H7 (cell line): ENCODE data around the gene SURF1. TPM values are rescaled to one million over a fixed set of nuclear protein-coding genes. Genes with fewer than 3 reads are reported as not detected.
"Not testable (repeated sequence)": the region's sequence is repeated elsewhere in the genome, so short reads cannot be mapped to it uniquely, and the experiment has no call there.

Experiments
- DNase-seq: peaks from one replicate; pipeline ENCODE4 v3.0.0; 2012
- H3K27me3 ChIP-seq: 2 replicates; pipeline ENCODE4 v1.6.0; 2011; ENCODE audit warnings: mild to moderate bottlenecking, low read length; ENCODE audit not compliant: control insufficient read depth, insufficient read depth
- H3K36me3 ChIP-seq: replicated peaks from 2 replicates; pipeline ENCODE4 v1.5.1; 2011; ENCODE audit warnings: low read length; ENCODE audit not compliant: control insufficient read depth, insufficient read depth
- H3K4me3 ChIP-seq: 2 replicates; pipeline ENCODE4 v1.5.1; 2011; ENCODE audit warnings: low read depth, mild to moderate bottlenecking, control low read depth, low read length, moderate library complexity; ENCODE audit not compliant: insufficient read depth
- total RNA-seq: library from RNA; depleted of rRNA; stranded (reverse); fragments of >200 nt; shearing (Covaris generic); gene quantifications from 2 replicates; pipeline ENCODE4 v1.2.3, GENCODE V29; 2014

SURF1 gene
- total RNA-seq, 1 experiment from 2014 or later: 31.8 TPM

GRCh38 chr9:133390713-133391112, 34.4 kb upstream of the SURF1 start:
- Histone ChIP-seq H3K27me3 (no peaks in the 10 kb centered on the region), H3K36me3 (no peaks in the 10 kb centered on the region)
- DNase-seq: peak; percentile 41

DNA sequence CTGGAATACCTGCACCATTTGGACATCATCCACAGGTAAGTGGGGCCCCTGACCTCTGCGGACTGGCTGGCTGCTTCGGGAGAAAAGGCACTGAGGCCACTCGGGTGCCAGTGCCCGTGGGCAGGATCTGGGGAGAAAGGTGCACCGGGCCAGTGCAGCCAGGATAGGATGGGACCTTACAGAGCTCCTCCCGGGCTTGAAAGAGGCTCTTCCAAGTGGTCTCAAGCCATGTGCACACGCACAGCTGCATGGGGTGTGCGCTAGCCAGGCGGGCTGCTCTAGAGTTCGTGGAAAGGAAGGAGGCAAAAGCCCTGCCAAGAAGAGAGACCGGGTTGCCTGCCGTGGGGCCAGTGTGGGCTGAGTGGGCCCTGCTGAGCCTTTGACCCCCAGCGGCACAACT, 33.3 kb upstream of the SURF1 start:
- Histone ChIP-seq H3K4me3 (no peak overlapping the region), H3K27me3 (no peaks in the 10 kb centered on the region), H3K36me3 (no peaks in the 10 kb centered on the region)
- DNase-seq: peak; percentile 42

More at GRCh38 chr9:133390713-133391112, 34.4 kb upstream of the SURF1 start:
- H3K4me3 ChIP-seq: no peak overlapping the region

- Histone ChIP-seq H3K36me3 (no peaks in the 10 kb centered on the region), H3K4me3 (no peak overlapping the region), H3K27me3 (no peaks in the 10 kb centered on the region)
- peak; percentile 40 for DNase-seq
Measured at GRCh38 chr9:133389025-133389557, 32.8 kb upstream of the SURF1 start.

- Histone ChIP-seq H3K27me3 (no peaks in the 10 kb centered on the region), H3K4me3 (no peak overlapping the region), H3K36me3 (no peaks in the 10 kb centered on the region)
- DNase-seq: no peak
Measured at GRCh38 chr9:133387680-133388079, 31.4 kb upstream of the SURF1 start.

- Histone ChIP-seq H3K27me3 (no peaks in the 10 kb centered on the region), H3K4me3 (no peak overlapping the region), H3K36me3 (no peaks in the 10 kb centered on the region)
- DNase-seq: peak; percentile 44
Measured at GRCh38 chr9:133386338-133386737, 30.1 kb upstream of the SURF1 start.

- H3K27me3 ChIP-seq: no peaks in the 10 kb centered on the region
- no peak overlapping the region for H3K4me3 ChIP-seq
- no peak for DNase-seq
- no peaks in the 10 kb centered on the region for H3K36me3 ChIP-seq
Measured at GRCh38 chr9:133385452-133385851, 29.2 kb upstream of the SURF1 start.

- H3K4me3 ChIP-seq: no peak overlapping the region
- no peak for DNase-seq
- no peaks in the 10 kb centered on the region for H3K27me3 ChIP-seq
- H3K36me3 ChIP-seq: no peaks in the 10 kb centered on the region
Measured at GRCh38 chr9:133384736-133385321, 28.5 kb upstream of the SURF1 start.

- H3K4me3 ChIP-seq: no peak overlapping the region
- DNase-seq: no peak
- no peaks in the 10 kb centered on the region for H3K36me3 ChIP-seq
- H3K27me3 ChIP-seq: no peaks in the 10 kb centered on the region
Measured at GRCh38 chr9:133383438-133383837, 27.2 kb upstream of the SURF1 start.

GRCh38 chr9:133382507-133383141, 26.3 kb upstream of the SURF1 start:
- H3K36me3 ChIP-seq: no peaks in the 10 kb centered on the region
- H3K4me3 ChIP-seq: no peak overlapping the region
- H3K27me3 ChIP-seq: peaks cover 5% of the 10 kb centered on the region
- no peak for DNase-seq

- peaks cover 11% of the 10 kb centered on the region for H3K27me3 ChIP-seq
- no peak overlapping the region for H3K4me3 ChIP-seq
- DNase-seq: no peak
Measured at GRCh38 chr9:133380734-133381133, 24.4 kb upstream of the SURF1 start.

DNA sequence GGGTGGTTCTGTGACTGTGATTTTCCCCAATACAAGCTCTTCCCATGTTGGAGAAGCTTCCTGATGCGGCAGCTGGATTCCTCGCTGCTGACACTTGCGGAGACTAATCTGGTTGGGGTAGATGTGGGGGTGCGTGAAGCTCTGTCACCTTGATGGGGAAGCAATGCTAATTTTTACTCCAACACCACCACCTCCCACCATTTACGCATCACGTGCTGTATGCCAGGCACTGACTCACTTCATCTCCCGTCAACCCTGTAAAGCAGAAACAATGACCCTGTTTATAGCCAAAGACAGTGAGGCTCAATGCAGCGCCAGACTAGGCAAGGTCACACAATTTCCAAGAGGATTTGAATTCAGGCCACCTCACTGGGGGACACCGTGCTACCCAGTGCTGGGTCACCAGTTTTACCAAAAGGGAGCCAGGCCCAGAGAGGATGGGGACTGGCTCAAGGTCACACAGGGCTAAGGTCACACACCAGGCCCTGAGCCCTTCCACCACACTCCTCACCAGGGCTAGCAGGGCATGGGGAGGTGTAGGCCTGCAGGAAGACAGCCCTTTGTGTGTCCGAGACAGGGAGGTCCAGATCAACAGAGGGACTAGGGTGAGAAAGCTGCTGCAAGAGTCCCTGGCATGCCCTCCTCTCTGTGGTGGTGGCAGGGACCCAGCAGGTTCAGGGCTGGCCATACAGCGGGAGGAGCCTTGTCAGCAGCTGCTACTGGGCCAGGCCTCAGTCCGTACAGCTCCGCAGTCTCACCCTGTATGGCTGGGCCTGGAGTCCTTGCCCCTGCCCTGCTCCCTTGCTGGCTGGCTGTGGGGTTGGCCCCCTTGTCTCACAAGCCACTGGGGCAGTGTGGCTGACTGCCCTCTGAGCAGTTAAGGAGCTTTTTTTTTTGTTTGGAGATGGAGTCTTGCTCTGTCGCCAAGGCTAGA, 23.1 kb upstream of the SURF1 start:
- Histone ChIP-seq H3K27me3 (peaks cover 11% of the 10 kb centered on the region), H3K4me3 (no peak overlapping the region), H3K36me3 (no peaks in the 10 kb centered on the region)
- no peak for DNase-seq

More at GRCh38 chr9:133380734-133381133, 24.4 kb upstream of the SURF1 start:
- no peaks in the 10 kb centered on the region for H3K36me3 ChIP-seq

DNA sequence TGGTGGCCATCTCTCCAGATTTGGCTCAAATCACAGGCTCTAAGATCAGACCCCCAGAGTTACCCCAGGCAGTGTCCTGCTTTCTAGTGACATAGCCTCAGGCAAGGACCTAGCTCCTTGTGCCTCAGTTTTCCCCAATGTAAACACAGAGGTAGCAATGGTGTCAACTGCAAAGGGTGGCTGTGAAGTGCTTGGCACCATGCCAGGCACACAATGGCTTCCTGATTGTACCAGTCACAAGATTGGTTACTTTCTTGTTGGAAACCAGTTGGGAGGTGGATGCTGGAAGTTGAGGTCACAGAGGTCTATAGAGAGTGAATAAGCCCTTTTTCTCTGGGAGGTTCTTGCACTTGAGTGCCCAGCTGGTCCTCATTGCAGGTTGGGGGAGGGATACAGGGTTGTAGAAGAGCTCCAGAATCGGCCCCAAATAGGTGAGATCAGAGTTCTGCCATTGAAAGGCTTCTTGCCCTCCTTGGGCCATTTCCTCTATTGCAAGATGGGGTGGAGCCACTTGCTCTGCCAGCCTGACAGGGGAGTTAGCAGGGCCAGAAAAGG, 22.2 kb upstream of the SURF1 start:
- peaks cover 11% of the 10 kb centered on the region for H3K27me3 ChIP-seq
- no peak overlapping the region for H3K4me3 ChIP-seq
- DNase-seq: no peak
- peaks cover 1% of the 10 kb centered on the region; the same call in 1 of the 2 replicates for H3K36me3 ChIP-seq

- no peak overlapping the region for H3K4me3 ChIP-seq
- peaks cover 11% of the 10 kb centered on the region for H3K27me3 ChIP-seq
- DNase-seq: no peak
- H3K36me3 ChIP-seq: peaks cover 1% of the 10 kb centered on the region; the same call in 1 of the 2 replicates
Measured at GRCh38 chr9:133377721-133378216, 21.5 kb upstream of the SURF1 start.

- H3K4me3 ChIP-seq, DNase-seq, H3K36me3 ChIP-seq: not testable (repeated sequence)
- H3K27me3 ChIP-seq: peaks cover 11% of the 10 kb centered on the region
Measured at GRCh38 chr9:133377280-133377679, 21.0 kb upstream of the SURF1 start.
